ENCODE results near the gene ALDH1A1.

Gene ALDH1A1

GRCh38 chr9:72979405-72980100, 26.7 kb upstream of the ALDH1A1 start:
- DNase-seq (ENCODE audit: low read depth), result no peak

DNA sequence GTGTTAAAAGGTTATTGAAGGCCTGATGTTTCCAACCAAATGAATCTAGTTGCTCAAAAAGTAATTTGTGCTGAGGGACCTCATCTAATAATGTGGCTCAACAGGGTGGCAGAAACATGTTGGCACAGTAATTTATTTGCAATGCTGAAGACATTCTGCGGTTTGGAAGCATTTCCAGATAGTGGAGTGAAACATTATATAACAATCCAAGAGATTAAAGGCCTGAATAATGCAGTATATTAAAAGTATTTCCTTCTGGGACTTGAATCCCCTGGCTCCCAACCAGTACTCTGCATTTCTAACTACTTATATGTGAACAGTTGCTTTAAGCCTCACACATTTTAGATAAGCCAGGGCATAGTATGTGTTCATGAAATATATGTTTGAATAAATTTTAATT, 25.9 kb upstream of the ALDH1A1 start:
- DNase-seq (ENCODE audit: low read depth), result no peak

GRCh38 chr9:72977670-72978069, 24.8 kb upstream of the ALDH1A1 start:
- no peak for DNase-seq (ENCODE audit: low read depth)

DNA sequence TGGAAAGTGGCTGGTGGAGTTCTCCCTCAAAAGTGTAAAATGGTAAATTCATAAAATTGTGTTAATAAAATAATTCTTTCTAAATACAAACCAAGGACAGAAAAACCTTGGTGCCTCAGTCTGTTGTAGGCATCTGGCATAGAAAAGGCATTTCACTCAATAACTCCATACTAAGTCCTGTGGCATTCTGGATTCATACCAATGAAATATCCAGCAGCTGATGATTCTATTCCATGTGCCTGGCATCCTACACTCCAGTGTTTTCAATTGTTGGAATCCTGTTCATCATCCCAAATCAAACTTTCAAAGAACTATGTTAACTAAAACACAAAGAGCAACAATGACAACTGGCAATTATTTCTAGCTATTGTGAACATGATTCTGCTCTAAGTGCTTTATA, 21.6 kb upstream of the ALDH1A1 start:
- DNase-seq (ENCODE audit: low read depth), result no peak

DNA sequence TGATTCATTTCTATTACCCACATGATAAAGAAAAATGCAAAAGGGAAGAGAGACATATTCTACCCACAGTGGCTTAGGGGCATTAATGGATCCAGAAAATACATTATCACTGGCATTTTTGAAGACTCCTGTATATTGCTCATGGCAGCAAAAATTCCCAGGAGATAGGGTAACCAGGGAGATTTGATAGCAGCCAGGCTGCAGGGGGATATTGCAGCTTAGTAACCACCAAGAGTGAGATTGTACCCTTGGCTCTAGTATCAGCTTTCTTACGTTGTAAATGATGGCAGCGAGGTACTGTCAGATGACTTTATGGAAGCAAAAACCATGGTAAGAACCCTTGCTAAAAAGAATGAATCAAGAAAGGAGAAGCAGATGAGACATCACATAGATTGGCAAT, 19.8 kb upstream of the ALDH1A1 start:
- DNase-seq (ENCODE audit: low read depth), result no peak

DNA sequence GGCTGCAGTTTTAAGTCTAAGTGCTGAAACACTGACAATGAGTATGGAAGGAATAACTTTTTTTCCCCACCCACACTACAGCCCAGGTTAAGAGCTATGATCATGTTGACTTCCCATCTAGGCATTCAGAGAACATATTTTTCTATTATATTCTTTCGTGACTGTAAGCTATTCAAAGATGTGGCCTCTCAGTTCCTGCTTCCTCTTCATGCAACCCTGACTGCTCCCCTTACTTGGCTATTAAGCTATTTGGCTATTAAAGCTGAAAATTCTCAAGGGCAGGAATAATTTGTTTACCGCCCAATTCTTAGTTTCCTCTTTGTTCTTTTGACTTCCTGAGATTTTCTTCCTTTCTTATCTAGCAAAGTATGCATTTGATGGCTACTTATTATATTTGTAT, 18.6 kb upstream of the ALDH1A1 start:
- DNase-seq (ENCODE audit: low read depth), result no peak

DNA sequence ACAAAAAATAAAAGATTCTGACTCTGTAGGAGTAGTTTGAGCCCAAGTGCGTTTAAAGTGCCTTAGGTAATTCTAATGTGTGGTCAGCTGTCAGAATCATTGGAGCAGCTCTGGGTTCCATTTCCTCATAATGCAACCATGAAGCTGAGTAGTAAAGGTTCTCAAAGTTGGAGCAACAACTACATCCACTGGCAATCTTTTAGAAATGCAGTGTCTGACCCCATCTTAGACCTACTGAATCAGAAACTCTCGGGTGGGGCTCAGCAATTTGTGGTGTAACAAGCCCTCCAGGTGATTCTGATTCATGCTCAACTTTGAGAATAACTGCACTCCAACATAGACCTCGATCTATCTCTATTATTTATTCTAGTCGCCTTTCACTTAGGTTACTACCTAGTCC, 7.6 kb upstream of the ALDH1A1 start:
- no peak for DNase-seq (ENCODE audit: low read depth)

DNA sequence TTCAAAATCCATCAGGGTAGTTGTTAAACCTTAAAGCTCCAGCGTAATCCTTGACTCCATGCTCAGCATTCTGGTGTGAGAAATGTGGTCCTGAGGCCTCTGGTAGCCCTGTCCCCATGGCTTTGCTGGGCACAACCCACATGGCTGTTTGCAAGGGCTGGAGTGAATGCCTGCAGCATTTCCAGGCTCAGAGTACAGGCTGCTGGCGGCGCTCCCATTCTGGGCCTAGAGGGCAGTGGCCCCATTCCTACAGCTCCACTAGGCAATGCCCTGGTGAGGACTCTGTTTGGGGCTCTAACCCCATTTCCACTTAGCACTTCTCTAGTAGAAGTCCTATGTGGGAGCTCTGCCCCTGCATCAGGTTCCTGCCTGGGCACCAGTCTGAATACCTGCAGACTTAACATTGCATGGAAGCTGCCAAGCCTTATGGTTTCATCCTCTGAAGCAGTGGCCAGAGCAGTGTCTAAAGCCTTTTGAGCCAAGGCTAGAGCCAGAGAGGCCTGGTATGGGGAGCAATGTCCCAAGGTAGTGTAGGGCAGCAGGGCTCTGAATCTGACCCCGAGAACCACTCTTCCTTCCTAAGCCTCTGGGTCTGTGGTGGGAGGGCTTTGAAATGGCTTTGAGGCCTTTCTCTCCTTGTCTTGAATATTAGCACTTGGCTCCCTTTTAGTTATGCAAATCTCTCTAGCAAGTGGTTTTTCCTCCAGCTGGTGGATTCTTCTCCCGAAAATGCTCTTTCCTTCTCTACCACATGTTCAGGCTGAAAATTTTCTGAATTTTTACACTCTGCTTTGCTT, 5.8 kb upstream of the ALDH1A1 start:
- no peak for DNase-seq (ENCODE audit: low read depth)

DNA sequence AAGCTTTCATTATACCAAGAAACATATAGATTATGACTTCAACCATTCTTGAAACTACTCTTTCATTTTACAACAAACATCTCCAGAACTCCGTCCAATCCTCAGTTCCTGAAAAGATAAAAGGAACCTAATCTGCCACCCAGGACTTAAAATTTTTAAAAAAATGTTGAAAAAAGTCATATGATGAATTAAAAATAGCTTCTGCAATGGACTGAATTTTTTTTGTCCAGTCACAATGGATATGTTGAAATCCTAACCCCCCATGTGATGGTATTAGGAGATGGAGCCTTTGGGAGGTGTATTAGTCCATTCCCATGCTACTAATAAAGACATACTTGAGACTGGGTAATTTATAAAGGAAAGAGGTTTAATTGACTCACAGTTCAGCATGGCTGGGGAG, 2.7 kb upstream of the ALDH1A1 start:
- no peak for DNase-seq (ENCODE audit: low read depth)

DNA sequence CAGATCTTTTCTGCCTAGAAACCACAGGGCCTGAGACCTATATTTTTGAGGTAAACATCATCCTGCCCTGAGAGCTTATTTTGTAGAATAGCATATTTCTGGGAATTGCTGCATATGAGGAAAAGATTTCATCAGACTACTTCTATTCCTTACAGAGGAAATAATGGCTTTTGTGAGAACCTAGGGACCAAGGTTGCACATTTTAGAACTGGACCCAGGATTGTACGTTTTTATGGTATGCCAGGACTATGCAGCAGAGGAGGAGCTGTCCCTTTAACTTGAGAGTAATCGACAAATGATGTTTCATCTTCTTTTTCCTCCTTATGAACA, 2.2 kb upstream of the ALDH1A1 start:
- no peak for DNase-seq (ENCODE audit: low read depth)

DNA sequence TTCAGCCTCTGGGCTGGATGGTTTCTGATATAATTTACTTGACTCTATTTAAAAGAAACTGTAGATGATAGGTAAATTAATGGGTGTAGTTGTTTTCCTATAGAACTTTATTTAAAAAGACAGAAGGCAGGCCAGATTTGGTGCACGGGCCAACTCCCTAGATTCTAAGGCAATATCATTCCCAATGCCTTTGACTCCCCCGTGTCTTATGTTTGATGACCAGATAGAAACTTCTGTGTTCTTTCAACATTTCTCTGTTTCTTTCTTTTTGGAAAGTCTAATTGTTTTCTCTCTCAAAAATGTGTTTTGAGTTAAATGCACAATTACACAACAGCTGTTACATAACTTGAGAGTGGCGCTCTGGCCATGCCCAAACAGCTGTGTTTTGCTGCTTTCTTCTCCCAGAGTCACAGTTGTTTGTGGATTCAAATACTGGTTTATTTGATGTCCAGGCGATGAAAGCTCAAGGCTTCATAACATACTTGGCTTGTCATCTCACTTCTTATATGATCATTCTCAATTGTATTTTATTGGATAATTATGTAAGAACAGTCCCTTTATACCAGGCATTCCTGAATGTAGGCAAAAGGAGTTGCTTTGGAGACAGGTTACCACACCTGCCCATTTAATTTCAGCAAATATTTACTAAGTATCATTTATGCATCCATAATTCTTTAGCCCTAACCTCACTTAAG, 1.7 kb upstream of the ALDH1A1 start:
- DNase-seq (ENCODE audit: low read depth), result no peak

DNA sequence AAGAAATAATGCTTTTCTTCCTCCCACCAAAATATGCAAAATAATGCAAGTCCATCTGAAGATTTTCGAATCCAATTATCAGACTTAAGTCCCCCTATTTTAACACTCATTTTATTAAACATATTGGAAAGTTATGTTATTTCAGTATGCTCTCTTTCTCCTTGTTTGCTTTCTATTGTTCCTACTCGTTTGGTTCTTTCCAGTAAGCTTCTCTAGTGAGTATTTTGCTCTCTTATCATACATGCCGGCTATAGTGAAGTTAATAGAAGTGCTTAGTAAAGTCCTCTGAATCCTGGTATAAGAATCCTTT, 517 bp downstream of the ALDH1A1 start:
- DNase-seq (ENCODE audit: low read depth), result no peak

DNA sequence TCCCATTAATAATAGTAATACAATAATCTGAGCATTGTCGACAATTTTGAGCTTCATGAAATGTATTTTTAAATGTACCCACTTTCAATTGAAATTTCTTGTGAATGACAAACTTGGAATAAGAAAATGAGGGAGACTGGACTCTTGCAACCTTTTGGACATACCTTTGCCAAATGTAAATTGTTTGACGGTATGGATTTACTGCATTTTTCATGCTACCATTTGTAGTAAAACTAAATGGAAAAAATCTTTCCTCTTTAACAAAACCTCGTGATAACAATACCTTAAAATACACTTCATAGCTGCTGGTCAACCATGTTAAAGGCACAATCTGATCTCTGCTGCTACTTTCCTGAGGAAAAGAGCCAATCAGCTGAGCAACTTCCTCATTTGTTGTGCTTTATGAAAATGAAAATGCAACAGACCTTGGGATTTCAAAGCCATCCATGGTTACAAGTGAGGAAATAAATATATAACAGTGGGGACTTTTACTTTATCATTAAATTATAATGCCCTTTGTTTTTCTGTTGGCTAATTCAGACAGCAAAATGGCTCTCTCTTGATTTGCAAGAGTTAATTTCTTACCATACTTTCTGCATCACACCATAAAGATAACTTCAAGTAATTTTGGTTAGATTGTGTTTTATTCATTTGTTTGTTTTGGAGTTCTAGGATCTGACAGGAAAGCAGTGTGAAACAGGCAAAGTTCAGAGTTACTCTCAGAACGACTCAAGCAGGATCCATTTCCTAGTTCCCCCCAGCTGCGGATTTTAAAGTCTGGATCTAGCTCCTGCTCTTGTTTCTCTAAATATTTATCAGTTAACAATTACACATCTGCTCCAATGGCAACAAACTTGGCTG, 1.1 kb downstream of the ALDH1A1 start:
- DNase-seq (ENCODE audit: low read depth), result no peak

DNA sequence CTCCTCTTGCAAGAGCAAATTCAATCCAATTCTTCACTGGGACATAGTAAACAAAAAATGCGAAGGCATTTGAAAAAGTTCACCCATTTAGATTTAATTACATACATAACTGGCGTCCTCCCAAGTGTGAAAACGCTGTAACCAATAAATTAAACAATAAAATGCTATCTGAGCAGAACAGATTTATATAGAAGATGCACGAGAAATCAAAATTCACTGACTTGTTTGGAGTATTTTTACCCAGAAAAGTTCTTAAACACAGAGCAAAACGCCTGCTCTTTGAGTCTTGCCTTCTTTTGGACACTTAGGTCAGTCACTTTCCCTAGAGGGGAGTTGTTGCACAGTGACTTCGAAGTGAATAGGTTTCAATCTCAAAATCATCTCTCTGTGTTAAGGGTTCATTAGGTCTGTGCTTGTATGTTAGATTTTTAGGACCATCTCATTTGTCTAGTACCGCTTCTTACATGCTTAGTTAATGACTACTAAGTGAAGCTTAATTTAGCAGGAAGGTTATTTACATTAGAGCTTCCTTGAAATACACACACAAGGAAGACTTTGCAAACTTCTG, 1.9 kb downstream of the ALDH1A1 start:
- DNase-seq (ENCODE audit: low read depth), result no peak

DNA sequence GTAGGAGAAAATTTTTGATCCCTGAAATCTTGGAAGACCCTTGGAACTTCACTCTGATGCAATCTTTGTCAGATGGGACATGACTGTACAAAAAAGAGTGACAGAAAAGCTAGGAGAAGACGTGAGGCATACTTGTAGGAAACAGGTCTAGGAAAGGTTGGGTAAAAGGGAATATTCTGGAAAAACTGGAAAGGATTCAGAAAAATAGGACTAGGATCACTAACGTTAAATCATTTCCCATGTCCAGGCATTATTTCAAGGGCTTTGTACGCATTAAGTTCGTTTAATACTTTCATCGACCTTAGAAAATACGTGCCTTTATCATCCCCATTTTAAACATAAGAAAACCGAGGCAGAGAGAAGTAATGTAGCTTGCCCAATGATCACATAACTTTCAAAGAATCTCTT, 2.9 kb downstream of the ALDH1A1 start:
- DNase-seq (ENCODE audit: low read depth), result no peak

DNA sequence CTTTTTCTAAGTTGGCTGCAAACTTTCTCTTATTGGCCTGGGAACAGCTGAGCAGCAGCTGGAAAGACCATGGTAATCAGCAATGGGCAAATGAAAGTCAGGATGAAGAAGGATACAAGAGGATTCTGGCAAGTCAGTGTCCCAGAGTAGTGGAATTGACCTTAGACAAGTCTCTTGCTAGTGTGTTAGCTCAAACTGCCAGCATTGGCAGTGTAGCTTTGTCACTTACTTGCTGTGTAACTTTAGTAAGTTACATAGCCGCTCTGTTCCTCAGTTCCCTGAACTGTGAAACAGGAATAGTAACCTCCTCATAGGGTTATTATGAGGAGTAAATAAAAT, 3.6 kb downstream of the ALDH1A1 start:
- DNase-seq (ENCODE audit: low read depth), result no peak

DNA sequence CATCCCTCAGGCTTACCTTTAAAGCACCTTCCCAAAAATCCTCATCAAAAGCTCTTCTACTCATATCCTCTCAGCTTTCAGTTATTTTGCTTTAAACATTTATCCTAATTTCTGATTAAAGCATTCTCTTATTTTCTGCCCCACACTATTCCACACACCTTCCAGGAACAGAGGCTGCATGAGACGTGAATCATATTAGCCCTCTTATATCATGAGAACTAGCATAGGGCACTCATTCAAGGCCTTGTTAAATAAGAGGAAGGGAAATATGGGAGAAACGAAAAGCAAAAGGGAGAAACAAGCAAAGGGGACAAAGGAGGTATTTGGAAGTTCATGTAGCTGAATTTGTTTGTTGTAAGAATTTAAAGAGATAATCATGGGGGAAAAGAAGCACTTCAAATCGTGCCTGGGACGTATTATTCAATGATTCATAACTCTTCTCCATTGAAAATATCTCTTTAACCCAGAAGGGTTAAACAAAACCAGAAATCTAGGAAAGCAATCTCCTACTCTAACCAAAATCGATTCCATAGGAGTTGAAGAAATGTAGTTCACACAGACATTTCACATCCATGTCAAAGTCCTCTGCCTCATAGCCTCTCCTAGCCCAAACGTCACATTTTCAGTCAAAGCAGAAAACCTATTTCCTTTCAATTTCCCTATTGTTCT, 4.1 kb downstream of the ALDH1A1 start:
- no peak for DNase-seq (ENCODE audit: low read depth)

GRCh38 chr9:72947984-72948465, 4.8 kb downstream of the ALDH1A1 start:
- DNase-seq (ENCODE audit: low read depth), result no peak

DNA sequence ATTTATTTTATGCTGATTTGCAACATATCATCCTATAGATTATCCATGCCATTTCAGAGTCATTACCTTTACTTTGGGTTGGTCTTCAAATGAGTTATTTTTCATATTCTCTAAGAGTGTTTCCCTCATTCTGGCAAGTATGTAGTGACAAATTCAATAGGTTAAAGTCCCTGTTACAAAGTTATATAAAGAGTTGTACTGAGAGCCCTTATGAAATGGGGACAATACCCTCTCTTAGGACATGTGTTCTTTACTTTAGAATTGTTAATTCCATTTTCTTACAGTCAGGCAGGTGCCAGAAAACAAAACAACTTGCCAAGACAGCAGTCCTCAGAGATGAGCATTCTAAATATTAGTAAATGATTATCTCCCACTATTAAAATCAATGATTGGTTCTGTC, 6.0 kb downstream of the ALDH1A1 start:
- no peak for DNase-seq (ENCODE audit: low read depth)

DNA sequence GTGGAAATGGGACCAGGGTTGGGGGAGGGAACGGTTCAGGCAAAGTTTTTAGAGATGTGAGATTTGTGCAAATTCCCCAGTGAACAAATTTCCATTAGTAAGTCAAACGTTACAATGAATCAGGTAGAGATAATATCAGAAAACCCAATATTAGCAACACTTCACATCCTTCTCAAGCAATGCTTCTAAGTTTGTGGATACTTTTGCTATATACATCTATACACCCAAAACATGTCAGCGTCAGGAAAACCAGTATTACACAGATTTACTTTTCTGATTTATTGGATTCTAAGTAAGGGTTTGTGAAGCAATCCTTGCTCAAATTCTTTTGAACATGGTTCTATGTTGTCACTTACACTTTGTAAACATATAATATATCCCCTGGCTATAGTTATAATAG, 6.5 kb downstream of the ALDH1A1 start:
- DNase-seq (ENCODE audit: low read depth), result no peak

- no peak for DNase-seq (ENCODE audit: low read depth)
Measured at GRCh38 chr9:72945391-72945790, 7.5 kb downstream of the ALDH1A1 start.
